Hematopoietic multipotent progenitor cell treated with erythropoietin and hydrocortisone succinate and interleukin-3 and kit ligand, for 8 days (in vitro differentiated cells): ENCODE results near the gene METTL23.
"Not testable (repeated sequence)": the region's sequence is repeated elsewhere in the genome, so short reads cannot be mapped to it uniquely, and the experiment has no call there.

Experiments used
- DNase-seq: peaks from one replicate; pipeline ENCODE4 v3.0.0-alpha.2; 2015

METTL23 gene

GRCh38 chr17:76714336-76714735, 12.3 kb upstream of the METTL23 start:
- DNase-seq = no peak

- peak; percentile 80 for DNase-seq
Observed at GRCh38 chr17:76714822-76715495, 11.7 kb upstream of the METTL23 start.

GRCh38 chr17:76715496-76715830, 11.2 kb upstream of the METTL23 start:
- DNase-seq = no peak

GRCh38 chr17:76716146-76716838, 10.3 kb upstream of the METTL23 start:
- DNase-seq = peak; percentile 92

- no peak for DNase-seq
Observed at GRCh38 chr17:76716839-76717215, 9.8 kb upstream of the METTL23 start.

- no peak for DNase-seq
Observed at GRCh38 chr17:76718516-76718915, 8.1 kb upstream of the METTL23 start.

GRCh38 chr17:76720211-76720610, 6.4 kb upstream of the METTL23 start:
- no peak for DNase-seq

GRCh38 chr17:76720941-76721340, 5.7 kb upstream of the METTL23 start:
- no peak for DNase-seq

- no peak for DNase-seq
Observed at GRCh38 chr17:76721463-76721862, 5.2 kb upstream of the METTL23 start.

GRCh38 chr17:76722279-76722678, 4.4 kb upstream of the METTL23 start:
- DNase-seq = no peak

- not testable (repeated sequence) for DNase-seq
Observed at GRCh38 chr17:76722977-76723376, 3.7 kb upstream of the METTL23 start.

GRCh38 chr17:76723812-76724211, 2.8 kb upstream of the METTL23 start:
- no peak for DNase-seq

- peak; percentile 80 for DNase-seq
Observed at GRCh38 chr17:76725580-76726230, 934 bp upstream of the METTL23 start.

- DNase-seq = peak; percentile 95
Observed at GRCh38 chr17:76726231-76726775, 336 bp upstream of the METTL23 start, which contains the start of gene JMJD6. JMJD6 (minus strand) TSS chr17:76726606; CDS start chr17:76726475, 131 bp downstream.

GRCh38 chr17:76727745-76728456, 1.3 kb downstream of the METTL23 start:
- peak; percentile 48 for DNase-seq

GRCh38 chr17:76731800-76732733, 5.4 kb downstream of the METTL23 start:
- peak; percentile 20 for DNase-seq

- DNase-seq = peak; percentile 41
Observed at GRCh38 chr17:76732734-76733617, 6.3 kb downstream of the METTL23 start.

GRCh38 chr17:76733618-76733957, 6.9 kb downstream of the METTL23 start:
- DNase-seq = no peak

- peak; percentile 43 for DNase-seq
Observed at GRCh38 chr17:76734080-76734840, 7.6 kb downstream of the METTL23 start.

- peak; percentile 51 for DNase-seq
Observed at GRCh38 chr17:76735006-76735405, 8.4 kb downstream of the METTL23 start.
